Gastroesophageal sphincter (tissue), 4 donors: ENCODE data around the gene NR1H2. TPM values are rescaled to one million over a fixed set of nuclear protein-coding genes. Genes with fewer than 3 reads are reported as not detected.

Source experiments
- ATAC-seq: fragments of 150-250 bp; one replicate; pipeline ENCODE4 v1.9.1; 2016; ENCODE audit warnings: mild to moderate bottlenecking, moderate library complexity
- H3K27ac ChIP-seq, 4 donors: fragments of 200-600 bp; sonication (generic) in 3 of 4; 1 replicate in 3 of 4; 2 replicates in 1 of 4; pipeline ENCODE4 v1.5.1; 2016 to 2019
- H3K27me3 ChIP-seq: fragments of 200-600 bp; sonication (generic); one replicate; pipeline ENCODE4 v1.5.1; 2019
- H3K36me3 ChIP-seq, 2 donors: fragments of 200-600 bp; sonication (generic); one replicate each; pipeline ENCODE4 v1.5.1; 2019; ENCODE audit warnings: control low read depth in 1 of 2
- H3K4me1 ChIP-seq, 3 donors: fragments of 200-600 bp; sonication (generic); 1 replicate in 2 of 3; 2 replicates in 1 of 3; pipeline ENCODE4 v1.5.1; 2016 to 2019; ENCODE audit warnings: control low read depth in 2 of 3
- H3K4me3 ChIP-seq, 2 donors: fragments of 200-600 bp; sonication (generic); one replicate each; pipeline ENCODE4 v1.5.1; 2019; ENCODE audit warnings: mild to moderate bottlenecking in 1 of 2, moderate library complexity in 1 of 2
- H3K9me3 ChIP-seq, 3 donors: fragments of 200-600 bp; sonication (generic); one replicate each; pipeline ENCODE4 v1.5.1; 2017 to 2019; ENCODE audit warnings: control low read depth in 2 of 3
- CTCF ChIP-seq, 4 experiments: fragments of 200-600 bp in 2 of 4; fragments of 450-650 bp in 2 of 4; sonication (generic) in 1 of 4; IDR thresholded peaks; one replicate each; pipeline ENCODE4 v1.5.1; 2017 to 2019; ENCODE audit warnings: antibody characterized with exemption in 4 of 4, mild to moderate bottlenecking in 2 of 4, moderate library complexity in 2 of 4
- EP300 ChIP-seq: sonication (generic); formaldehyde crosslinking; IDR thresholded peaks from one replicate; pipeline ENCODE4 v1.6.1; 2017; ENCODE audit warnings: antibody characterized with exemption, mild to moderate bottlenecking
- POLR2A ChIP-seq, 2 donors: fragments of 450-650 bp; IDR thresholded peaks; one replicate each; pipeline ENCODE4 v1.6.1; 2017; ENCODE audit warnings: antibody characterized with exemption in 2 of 2, mild to moderate bottlenecking in 2 of 2, moderate library complexity in 1 of 2
- POLR2AphosphoS5 ChIP-seq: sonication (generic); formaldehyde crosslinking; IDR thresholded peaks from one replicate; pipeline ENCODE4 v1.6.1; 2017; ENCODE audit warnings: antibody characterized with exemption
- WGBS, 2 donors: methylation state at CpG; one replicate each; pipeline ENCODE4 v1.1.5; 2018; ENCODE audit warnings: low coverage in 1 of 2; 5-methylcytosine and 5-hydroxymethylcytosine counted together
- total RNA-seq, 4 donors: library from RNA; depleted of rRNA; stranded (reverse); fragments of >200 nt; gene quantifications; one replicate each; pipeline ENCODE4 v1.1.0, GENCODE V29; 2016

Gene NR1H2
- total RNA-seq, 4 donors from 2014 or later: 138 to 191 (median 145) TPM

- TF ChIP-seq CTCF (IDR thresholded peaks at IDR 0.05) (no peak), POLR2AphosphoS5 (no peak), EP300 (no peak), POLR2A (IDR thresholded peaks at IDR 0.05) (no peak)
- H3K36me3 ChIP-seq: peaks cover 0 to 56% of the 10 kb centered on the region in 2 donors
- no peaks in the 10 kb centered on the region for H3K9me3 ChIP-seq
- H3K27ac ChIP-seq: no peak overlapping the region
- H3K27me3 ChIP-seq: no peaks in the 10 kb centered on the region
- no peak overlapping the region for H3K4me3 ChIP-seq
- WGBS, 2 donors: 94 to 100% methylated on average over 4 to 12 of the region's 48 CpGs
- H3K4me1 ChIP-seq: no peaks in the 10 kb centered on the region
- no peak for ATAC-seq
Observed at GRCh38 chr19:50401605-50402450, 25.6 kb downstream of the NR1H2 start.

GRCh38 chr19:50402544-50403301 is 26.5 kb downstream of the NR1H2 start:
- no peak for ATAC-seq
- 83% methylated on average over 9 of the region's 41 CpGs; no CpG with 5 or more reads in 1 of the 2 donors for WGBS, 2 donors
- Histone ChIP-seq H3K27me3 (no peaks in the 10 kb centered on the region), H3K36me3 (peaks cover 0 to 63% of the 10 kb centered on the region in 2 donors), H3K27ac (no peak overlapping the region), H3K9me3 (no peaks in the 10 kb centered on the region), H3K4me1 (no peaks in the 10 kb centered on the region), H3K4me3 (no peak overlapping the region)
- TF ChIP-seq POLR2A (IDR thresholded peaks at IDR 0.05) (no peak), POLR2AphosphoS5 (no peak), EP300 (no peak)

- Histone ChIP-seq H3K4me3 (no peak overlapping the region), H3K36me3 (peaks cover 0 to 79% of the 10 kb centered on the region in 2 donors), H3K9me3 (no peaks in the 10 kb centered on the region), H3K27ac (no peak overlapping the region), H3K27me3 (no peaks in the 10 kb centered on the region), H3K4me1 (no peaks in the 10 kb centered on the region)
- TF ChIP-seq CTCF (IDR thresholded peaks at IDR 0.05) (no peak), POLR2AphosphoS5 (no peak), POLR2A (IDR thresholded peaks at IDR 0.05) (no peak), EP300 (no peak)
- no peak for ATAC-seq
- WGBS, 2 donors: 83 to 88% methylated on average over 1 to 11 of the region's 22 CpGs
Observed at GRCh38 chr19:50406156-50406820, 30.0 kb downstream of the NR1H2 start.

GRCh38 chr19:50406829-50407228 is 30.6 kb downstream of the NR1H2 start:
- Histone ChIP-seq H3K36me3 (peaks cover 0 to 79% of the 10 kb centered on the region in 2 donors), H3K27me3 (no peaks in the 10 kb centered on the region), H3K4me3 (no peak overlapping the region), H3K9me3 (no peaks in the 10 kb centered on the region), H3K4me1 (no peaks in the 10 kb centered on the region), H3K27ac (no peak overlapping the region)
- no peak for TF ChIP-seq POLR2A (IDR thresholded peaks at IDR 0.05)
- TF ChIP-seq EP300: no peak
- TF ChIP-seq POLR2AphosphoS5: no peak
- TF ChIP-seq CTCF (IDR thresholded peaks at IDR 0.05): no peak
- WGBS, 2 donors: 80 to 100% methylated on average over 1 to 3 of the region's 19 CpGs
- ATAC-seq: no peak

GRCh38 chr19:50409347-50409746 is 33.1 kb downstream of the NR1H2 start:
- Histone ChIP-seq H3K27me3 (no peaks in the 10 kb centered on the region), H3K36me3 (peaks cover 0 to 55% of the 10 kb centered on the region in 2 donors), H3K4me3 (no peak overlapping the region), H3K27ac (no peak overlapping the region), H3K9me3 (no peaks in the 10 kb centered on the region), H3K4me1 (no peaks in the 10 kb centered on the region)
- no CpG with 5 or more reads among the region's 17 CpGs for WGBS, 2 donors
- no peak for TF ChIP-seq POLR2AphosphoS5
- no peak for TF ChIP-seq POLR2A (IDR thresholded peaks at IDR 0.05)
- ATAC-seq: no peak
